ENCODE data around the gene BRINP3. TPM values are rescaled to one million over a fixed set of nuclear protein-coding genes. Genes with fewer than 3 reads are reported as not detected.
"Not testable (repeated sequence)": the region's sequence is repeated elsewhere in the genome, so short reads cannot be mapped to it uniquely, and the experiment has no call there.

Gene BRINP3
- polyA plus RNA-seq, 1 experiment: 0.14 TPM

- H3K27me3 ChIP-seq (ENCODE audit: control insufficient read depth, insufficient read depth, low read length): no peaks in the 10 kb centered on the region
- ChIA-PET CTCF (no interaction called here), POLR2A (no interaction called here)
- DNase-seq (ENCODE audit: low read depth, low spot score): no peak
- no peak overlapping the region for H3K27ac ChIP-seq (ENCODE audit: low read depth, low read length)
- no peak overlapping the region for H3K4me3 ChIP-seq (ENCODE audit: low read depth, low read length)
- TF ChIP-seq, protein P1, sequence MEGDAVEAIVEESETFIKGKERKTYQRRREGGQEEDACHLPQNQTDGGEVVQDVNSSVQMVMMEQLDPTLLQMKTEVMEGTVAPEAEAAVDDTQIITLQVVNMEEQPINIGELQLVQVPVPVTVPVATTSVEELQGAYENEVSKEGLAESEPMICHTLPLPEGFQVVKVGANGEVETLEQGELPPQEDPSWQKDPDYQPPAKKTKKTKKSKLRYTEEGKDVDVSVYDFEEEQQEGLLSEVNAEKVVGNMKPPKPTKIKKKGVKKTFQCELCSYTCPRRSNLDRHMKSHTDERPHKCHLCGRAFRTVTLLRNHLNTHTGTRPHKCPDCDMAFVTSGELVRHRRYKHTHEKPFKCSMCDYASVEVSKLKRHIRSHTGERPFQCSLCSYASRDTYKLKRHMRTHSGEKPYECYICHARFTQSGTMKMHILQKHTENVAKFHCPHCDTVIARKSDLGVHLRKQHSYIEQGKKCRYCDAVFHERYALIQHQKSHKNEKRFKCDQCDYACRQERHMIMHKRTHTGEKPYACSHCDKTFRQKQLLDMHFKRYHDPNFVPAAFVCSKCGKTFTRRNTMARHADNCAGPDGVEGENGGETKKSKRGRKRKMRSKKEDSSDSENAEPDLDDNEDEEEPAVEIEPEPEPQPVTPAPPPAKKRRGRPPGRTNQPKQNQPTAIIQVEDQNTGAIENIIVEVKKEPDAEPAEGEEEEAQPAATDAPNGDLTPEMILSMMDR (IDR thresholded peaks at IDR 0.05; ENCODE audit: low read depth, low read length): no peak
- H3K9me3 ChIP-seq (ENCODE audit: control insufficient read depth, insufficient read depth, low read length): no peaks in the 10 kb centered on the region
Measured at GRCh38 chr1:190126728-190127127, 350.9 kb downstream of the BRINP3 start.

- no peak for DNase-seq (ENCODE audit: low read depth, low spot score)
- no peaks in the 10 kb centered on the region for H3K9me3 ChIP-seq (ENCODE audit: control insufficient read depth, insufficient read depth, low read length)
- ChIA-PET POLR2A (no interaction called here), CTCF (no interaction called here)
- no peak overlapping the region for H3K27ac ChIP-seq (ENCODE audit: low read depth, low read length)
- H3K27me3 ChIP-seq (ENCODE audit: control insufficient read depth, insufficient read depth, low read length): no peaks in the 10 kb centered on the region
- no peak overlapping the region for H3K4me3 ChIP-seq (ENCODE audit: low read depth, low read length)
- TF ChIP-seq, protein P1 (IDR thresholded peaks at IDR 0.05; ENCODE audit: low read depth, low read length): no peak
Measured at GRCh38 chr1:190124068-190124467, 353.6 kb downstream of the BRINP3 start.

- H3K27me3 ChIP-seq (ENCODE audit: control insufficient read depth, insufficient read depth, low read length); H3K4me3 ChIP-seq (ENCODE audit: low read depth, low read length); H3K9me3 ChIP-seq (ENCODE audit: control insufficient read depth, insufficient read depth, low read length); CTCF ChIA-PET; H3K27ac ChIP-seq (ENCODE audit: low read depth, low read length); DNase-seq (ENCODE audit: low read depth, low spot score); POLR2A ChIA-PET: not testable (repeated sequence)
Measured at GRCh38 chr1:190120564-190120963, 357.1 kb downstream of the BRINP3 start.

- no peak overlapping the region for H3K27ac ChIP-seq (ENCODE audit: low read depth, low read length)
- no peaks in the 10 kb centered on the region for H3K9me3 ChIP-seq (ENCODE audit: control insufficient read depth, insufficient read depth, low read length)
- H3K4me3 ChIP-seq (ENCODE audit: low read depth, low read length): no peak overlapping the region
- CTCF ChIA-PET: no interaction called here
- TF ChIP-seq, protein P1 (IDR thresholded peaks at IDR 0.05; ENCODE audit: low read depth, low read length): no peak
- H3K27me3 ChIP-seq (ENCODE audit: control insufficient read depth, insufficient read depth, low read length): no peaks in the 10 kb centered on the region
- no peak for DNase-seq (ENCODE audit: low read depth, low spot score)
- POLR2A ChIA-PET: no interaction called here
Measured at GRCh38 chr1:190119683-190120082, 358.0 kb downstream of the BRINP3 start.

DNA sequence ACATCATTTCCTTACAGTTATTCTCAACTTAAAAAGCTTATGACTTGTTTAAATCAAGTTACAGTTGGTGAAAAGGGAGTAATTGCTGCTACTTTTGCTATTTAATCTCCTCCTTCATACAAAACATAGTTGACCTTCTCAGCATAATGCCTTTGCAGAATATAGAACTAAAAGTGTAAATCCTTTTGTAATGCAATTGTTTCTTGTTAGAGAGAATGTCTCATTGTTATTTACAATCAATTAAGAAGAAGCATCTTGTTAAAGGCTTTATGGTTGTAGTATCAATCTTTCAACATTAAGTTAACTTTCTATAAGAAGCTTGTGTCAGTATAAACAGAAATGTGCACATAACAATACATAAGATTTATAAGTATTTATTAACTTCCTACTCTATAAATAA lies 360.7 kb downstream of the BRINP3 start:
- no peaks in the 10 kb centered on the region for H3K27me3 ChIP-seq (ENCODE audit: control insufficient read depth, insufficient read depth, low read length)
- no peaks in the 10 kb centered on the region for H3K9me3 ChIP-seq (ENCODE audit: control insufficient read depth, insufficient read depth, low read length)
- CTCF ChIA-PET: no interaction called here
- DNase-seq (ENCODE audit: low read depth, low spot score): no peak
- TF ChIP-seq, protein P1 (IDR thresholded peaks at IDR 0.05; ENCODE audit: low read depth, low read length): no peak
- H3K27ac ChIP-seq (ENCODE audit: low read depth, low read length): no peak overlapping the region
- POLR2A ChIA-PET: no interaction called here
- no peak overlapping the region for H3K4me3 ChIP-seq (ENCODE audit: low read depth, low read length)

DNA sequence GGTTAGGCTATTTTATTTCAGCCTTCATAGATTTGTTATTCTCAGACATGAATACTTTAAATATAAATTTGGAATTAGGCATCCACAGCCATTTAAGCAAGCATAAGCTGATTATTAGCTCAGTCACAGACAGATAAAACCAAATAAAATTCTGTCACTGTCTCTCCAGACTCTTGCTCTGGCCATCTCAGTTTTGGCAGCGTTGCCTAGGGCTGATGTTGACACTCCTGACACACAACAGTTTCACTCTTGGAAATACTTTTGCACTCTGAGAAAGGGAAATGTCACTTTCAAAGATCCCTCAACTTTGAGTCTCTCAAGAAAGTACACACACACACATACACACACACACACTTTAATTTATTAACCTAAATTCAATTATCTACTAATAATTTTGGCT lies 372.7 kb downstream of the BRINP3 start:
- no peak overlapping the region for H3K4me3 ChIP-seq (ENCODE audit: low read depth, low read length)
- no peaks in the 10 kb centered on the region for H3K27me3 ChIP-seq (ENCODE audit: control insufficient read depth, insufficient read depth, low read length)
- no peaks in the 10 kb centered on the region for H3K9me3 ChIP-seq (ENCODE audit: control insufficient read depth, insufficient read depth, low read length)
- POLR2A ChIA-PET: no interaction called here
- TF ChIP-seq, protein P1 (IDR thresholded peaks at IDR 0.05; ENCODE audit: low read depth, low read length): no peak
- no peak for DNase-seq (ENCODE audit: low read depth, low spot score)
- CTCF ChIA-PET: interaction anchor here (1.0 kb wide), 1 partner anchor 216 kb away, joined by 5 read pairs; no protein-coding TSS in a partner anchor
- H3K27ac ChIP-seq (ENCODE audit: low read depth, low read length): no peak overlapping the region

Measured in AG04450 (cell line).